Trophoblast cell (in vitro differentiated cells and primary cell): Measurements from ENCODE around the gene UBR1.

Experiments
- DNase-seq, 2 donors: peaks; one replicate each; pipeline ENCODE4 v3.0.0-alpha.2; 2016
- H2AFZ ChIP-seq: 2 replicates; pipeline ENCODE4 v1.6.1; 2013; ENCODE audit warnings: low read length, moderate library complexity, mild to moderate bottlenecking; ENCODE audit not compliant: insufficient read depth, poor library complexity
- H2AK5ac ChIP-seq: 2 replicates; pipeline ENCODE4 v1.6.1; 2013; ENCODE audit warnings: mild to moderate bottlenecking, low read length
- H2BK120ac ChIP-seq: 2 replicates; pipeline ENCODE4 v1.6.1; 2013; ENCODE audit warnings: low read length, mild to moderate bottlenecking, moderate library complexity; ENCODE audit not compliant: insufficient read depth, poor library complexity
- H2BK12ac ChIP-seq: 2 replicates; pipeline ENCODE4 v1.6.1; 2013; ENCODE audit warnings: mild to moderate bottlenecking, low read length, moderate library complexity
- H2BK5ac ChIP-seq: 2 replicates; pipeline ENCODE4 v1.6.1; 2013; ENCODE audit warnings: low read length, low read depth, moderate library complexity, mild to moderate bottlenecking; ENCODE audit not compliant: poor library complexity
- H3K14ac ChIP-seq: 2 replicates; pipeline ENCODE4 v1.6.1; 2013; ENCODE audit warnings: mild to moderate bottlenecking, low read length
- H3K18ac ChIP-seq: 2 replicates; pipeline ENCODE4 v1.6.1; 2013; ENCODE audit warnings: mild to moderate bottlenecking, low read length
- H3K23ac ChIP-seq: 2 replicates; pipeline ENCODE4 v1.6.1; 2013; ENCODE audit warnings: low read length
- H3K27ac ChIP-seq: 2 replicates; pipeline ENCODE4 v1.5.1; 2013; ENCODE audit warnings: low read depth, mild to moderate bottlenecking, inconsistent platforms, low read length, moderate library complexity
- H3K27me3 ChIP-seq: 2 replicates; pipeline ENCODE4 v1.6.1; 2013; ENCODE audit warnings: inconsistent platforms, mild to moderate bottlenecking, low read length, moderate library complexity; ENCODE audit not compliant: insufficient read depth
- H3K36me3 ChIP-seq, 2 experiments: 1 replicate in 1 of 2; 2 replicates in 1 of 2; pipeline ENCODE4 v1.6.1; 2013; ENCODE audit warnings: low read length in 2 of 2, mild to moderate bottlenecking in 2 of 2, moderate library complexity in 1 of 2; ENCODE audit not compliant: insufficient read depth in 2 of 2, control insufficient read depth in 1 of 2
- H3K4ac ChIP-seq: 2 replicates; pipeline ENCODE4 v1.6.1; 2013; ENCODE audit warnings: low read depth, mild to moderate bottlenecking, low read length, moderate library complexity
- H3K4me1 ChIP-seq, 2 experiments: 1 replicate in 1 of 2; 2 replicates in 1 of 2; pipeline ENCODE4 v1.6.1; 2013; ENCODE audit warnings: low read length in 2 of 2, mild to moderate bottlenecking in 2 of 2, moderate library complexity in 1 of 2; ENCODE audit not compliant: insufficient read depth in 2 of 2, control insufficient read depth in 1 of 2
- H3K4me2 ChIP-seq: 2 replicates; pipeline ENCODE4 v1.6.1; 2013; ENCODE audit warnings: inconsistent platforms, mild to moderate bottlenecking, low read length, moderate library complexity
- H3K4me3 ChIP-seq: 2 replicates; pipeline ENCODE4 v1.5.1; 2013; ENCODE audit warnings: mild to moderate bottlenecking, low read depth, low read length, inconsistent platforms
- H3K79me1 ChIP-seq: one replicate; pipeline ENCODE4 v1.6.1; 2013; ENCODE audit warnings: low read length
- H3K79me2 ChIP-seq: 2 replicates; pipeline ENCODE4 v1.6.1; 2013; ENCODE audit warnings: low read length, mild to moderate bottlenecking; ENCODE audit not compliant: control insufficient read depth, insufficient read depth, poor library complexity
- H3K9ac ChIP-seq: 2 replicates; pipeline ENCODE4 v1.6.1; 2013; ENCODE audit warnings: mild to moderate bottlenecking, low read length
- H3K9me3 ChIP-seq: 2 replicates; pipeline ENCODE4 v1.6.1; 2013; ENCODE audit warnings: low read depth, mild to moderate bottlenecking, control low read depth, inconsistent platforms, low read length; ENCODE audit not compliant: insufficient read depth
- H4K12ac ChIP-seq: 2 replicates; pipeline ENCODE4 v1.6.1; 2013; ENCODE audit warnings: low read depth, mild to moderate bottlenecking, low read length, moderate library complexity
- H4K8ac ChIP-seq: 2 replicates; pipeline ENCODE4 v1.6.1; 2013; ENCODE audit warnings: low read depth, mild to moderate bottlenecking, low read length, moderate library complexity
- H4K91ac ChIP-seq: one replicate; pipeline ENCODE4 v1.6.1; 2013; ENCODE audit warnings: low read depth, mild to moderate bottlenecking, low read length, moderate library complexity
- WGBS: extraction: QIAGEN DNeasy Blood & Tissue Kit; methylation state at CpG from one replicate; pipeline ENCODE4 v1.1.7; 2013; ENCODE audit warnings: missing lambda C conversion rate; ENCODE audit not compliant: insufficient read length, insufficient coverage; ENCODE audit errors: extremely low coverage; 5-methylcytosine and 5-hydroxymethylcytosine counted together

UBR1 gene

DNA sequence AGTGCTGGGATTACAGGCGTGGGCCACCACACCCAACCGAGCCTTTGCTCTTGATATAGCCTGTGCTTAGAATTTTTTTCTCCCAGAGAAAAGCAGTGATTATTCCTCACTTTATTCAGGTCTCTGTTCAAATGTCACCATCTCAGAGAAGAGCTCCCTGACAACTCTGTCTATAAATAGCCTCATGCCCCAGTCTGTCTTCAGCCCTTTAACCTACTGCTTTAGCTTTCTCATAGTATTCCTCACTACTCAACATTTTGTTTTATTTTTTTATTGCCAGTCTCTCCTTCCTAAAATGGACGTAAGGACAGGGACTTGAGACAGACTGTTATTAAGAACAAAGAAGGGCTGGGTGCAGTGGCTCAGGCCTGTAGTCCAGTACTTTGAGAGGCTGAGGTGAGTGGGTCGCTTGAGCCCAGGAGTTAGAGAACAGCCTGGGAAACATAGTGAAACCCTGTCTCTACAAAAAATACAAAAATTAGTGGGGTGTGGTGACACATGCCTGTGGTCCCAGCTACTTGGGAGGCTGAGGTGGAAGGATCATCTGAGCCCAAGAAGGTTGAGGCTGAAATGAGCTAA lies 106.5 kb downstream of the UBR1 start:
- no peaks in the 10 kb centered on the region for H3K79me1 ChIP-seq
- no peaks in the 10 kb centered on the region for H3K4me1 ChIP-seq
- no peak overlapping the region for H2BK5ac ChIP-seq
- no peak overlapping the region for H3K14ac ChIP-seq
- WGBS, result no CpG with 5 or more reads among the region's 4 CpGs
- no peak overlapping the region for H3K9ac ChIP-seq
- no peak overlapping the region for H2BK12ac ChIP-seq
- H3K23ac ChIP-seq, result no peak overlapping the region
- no peak for DNase-seq
- no peak overlapping the region for H4K91ac ChIP-seq
- H2AFZ ChIP-seq, result no peak overlapping the region
- H3K79me2 ChIP-seq, result no peaks in the 10 kb centered on the region
- no peak overlapping the region for H4K12ac ChIP-seq
- H3K27ac ChIP-seq, result no peak overlapping the region
- no peak overlapping the region for H3K4me2 ChIP-seq
- no peaks in the 10 kb centered on the region for H3K27me3 ChIP-seq
- no peak overlapping the region for H4K8ac ChIP-seq
- no peak overlapping the region for H3K18ac ChIP-seq
- peaks cover 2% of the 10 kb centered on the region for H3K9me3 ChIP-seq
- no peak overlapping the region for H3K4me3 ChIP-seq
- no peak overlapping the region for H2AK5ac ChIP-seq
- H3K4ac ChIP-seq, result no peak overlapping the region
- H2BK120ac ChIP-seq, result no peak overlapping the region
- peaks cover 12 to 19% of the 10 kb centered on the region in 2 experiments for H3K36me3 ChIP-seq

DNA sequence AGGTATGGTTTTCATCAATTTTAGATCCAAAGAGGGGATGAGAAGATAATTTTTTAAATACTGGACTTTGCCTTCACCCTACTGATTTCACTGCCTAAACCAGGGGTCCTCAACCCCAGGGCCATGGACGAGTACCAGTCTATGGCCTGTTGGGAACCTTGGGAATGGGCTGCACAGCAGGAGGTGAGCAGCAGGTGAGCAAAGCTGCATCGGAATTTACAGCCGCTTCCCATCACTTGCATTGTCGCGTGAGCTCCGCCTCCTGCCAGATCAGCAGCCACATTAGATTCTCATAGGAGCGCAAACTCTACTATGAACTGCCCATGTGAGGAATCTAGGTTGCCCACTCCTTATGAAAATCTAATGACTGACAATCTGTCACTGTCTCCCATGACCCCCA lies 109.0 kb downstream of the UBR1 start:
- no peak overlapping the region for H2AFZ ChIP-seq
- no peak overlapping the region for H3K27ac ChIP-seq
- H3K4me1 ChIP-seq, result no peaks in the 10 kb centered on the region
- no peak overlapping the region for H3K23ac ChIP-seq
- H3K27me3 ChIP-seq, result no peaks in the 10 kb centered on the region
- no CpG with 5 or more reads among the region's 7 CpGs for whole genome bisulfite sequencing
- no peak overlapping the region for H3K4me2 ChIP-seq
- H3K36me3 ChIP-seq, result peaks cover 10 to 13% of the 10 kb centered on the region in 2 experiments
- H2AK5ac ChIP-seq, result no peak overlapping the region
- no peak overlapping the region for H4K8ac ChIP-seq
- H3K18ac ChIP-seq, result no peak overlapping the region
- no peaks in the 10 kb centered on the region for H3K79me2 ChIP-seq
- no peak overlapping the region for H4K12ac ChIP-seq
- H2BK5ac ChIP-seq, result no peak overlapping the region
- no peak for DNase-seq
- H3K4ac ChIP-seq, result no peak overlapping the region
- no peak overlapping the region for H3K4me3 ChIP-seq
- H2BK12ac ChIP-seq, result no peak overlapping the region
- H3K79me1 ChIP-seq, result no peaks in the 10 kb centered on the region
- no peak overlapping the region for H4K91ac ChIP-seq
- no peak overlapping the region for H2BK120ac ChIP-seq
- no peak overlapping the region for H3K14ac ChIP-seq
- H3K9me3 ChIP-seq, result peaks cover 2% of the 10 kb centered on the region
- no peak overlapping the region for H3K9ac ChIP-seq

DNA sequence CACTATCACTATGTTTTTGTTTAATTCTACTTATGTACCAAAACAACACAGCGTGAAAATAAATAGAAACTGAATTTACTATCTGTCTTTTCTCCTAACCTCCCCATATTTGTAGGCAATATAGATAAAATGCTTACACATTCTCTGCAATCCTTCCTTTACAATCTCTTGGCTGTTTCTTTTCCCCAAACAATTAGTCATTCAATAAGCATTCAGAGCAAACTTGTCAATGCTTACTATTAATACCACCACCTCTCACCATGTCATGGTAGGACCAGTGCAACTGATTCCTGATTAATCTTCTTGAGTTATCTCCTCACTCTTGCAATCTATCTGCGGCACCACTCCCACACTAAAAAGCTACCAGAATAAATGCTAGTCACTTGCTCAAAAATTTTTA lies 111.3 kb downstream of the UBR1 start:
- H3K4me2 ChIP-seq, result no peak overlapping the region
- H2BK12ac ChIP-seq, result no peak overlapping the region
- H2BK5ac ChIP-seq, result no peak overlapping the region
- H3K4me3 ChIP-seq, result no peak overlapping the region
- H3K36me3 ChIP-seq, result peaks cover 8 to 12% of the 10 kb centered on the region in 2 experiments
- peak in 1 of 2 donors; percentile 59 for DNase-seq
- H4K12ac ChIP-seq, result no peak overlapping the region
- H3K4me1 ChIP-seq, result no peaks in the 10 kb centered on the region
- no peak overlapping the region for H4K8ac ChIP-seq
- H2BK120ac ChIP-seq, result no peak overlapping the region
- no peak overlapping the region for H3K18ac ChIP-seq
- H3K27ac ChIP-seq, result no peak overlapping the region
- no peaks in the 10 kb centered on the region for H3K27me3 ChIP-seq
- no peak overlapping the region for H2AK5ac ChIP-seq
- no peak overlapping the region for H4K91ac ChIP-seq
- no CpG with 5 or more reads among the region's 2 CpGs for WGBS
- peaks cover 2% of the 10 kb centered on the region for H3K9me3 ChIP-seq
- no peak overlapping the region for H2AFZ ChIP-seq
- no peak overlapping the region for H3K9ac ChIP-seq
- H3K4ac ChIP-seq, result no peak overlapping the region
- H3K14ac ChIP-seq, result no peak overlapping the region
- no peaks in the 10 kb centered on the region for H3K79me1 ChIP-seq
- H3K79me2 ChIP-seq, result no peaks in the 10 kb centered on the region
- H3K23ac ChIP-seq, result no peak overlapping the region

DNA sequence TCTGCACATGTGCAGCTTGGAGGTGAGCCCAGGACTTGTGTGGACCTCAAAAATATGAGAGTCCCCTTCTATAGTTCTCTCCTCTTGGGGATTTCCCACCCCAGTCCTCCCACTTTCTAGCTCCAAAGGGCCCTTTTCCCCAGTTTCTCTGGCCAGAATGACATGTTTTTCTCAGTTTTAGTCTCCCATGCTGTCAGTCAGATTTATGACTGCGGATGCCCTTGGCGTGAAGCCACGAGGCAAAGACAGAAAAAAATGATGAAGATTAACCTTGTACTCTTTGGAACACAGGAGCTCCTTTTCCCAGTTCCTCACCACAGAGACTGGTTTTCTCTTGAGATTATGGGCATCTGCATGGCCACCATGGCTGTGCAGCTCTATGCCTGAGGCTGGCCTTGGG lies 113.2 kb downstream of the UBR1 start:
- no peak overlapping the region for H3K9ac ChIP-seq
- peaks cover 2% of the 10 kb centered on the region for H3K9me3 ChIP-seq
- no peak overlapping the region for H3K23ac ChIP-seq
- no peaks in the 10 kb centered on the region for H3K4me1 ChIP-seq
- H4K91ac ChIP-seq, result no peak overlapping the region
- H3K79me2 ChIP-seq, result no peaks in the 10 kb centered on the region
- H3K4me3 ChIP-seq, result no peak overlapping the region
- H2BK12ac ChIP-seq, result no peak overlapping the region
- no peak overlapping the region for H4K12ac ChIP-seq
- H2AFZ ChIP-seq, result no peak overlapping the region
- no peak overlapping the region for H3K4me2 ChIP-seq
- H2BK120ac ChIP-seq, result no peak overlapping the region
- no peak overlapping the region for H2BK5ac ChIP-seq
- no peak overlapping the region for H4K8ac ChIP-seq
- H3K14ac ChIP-seq, result no peak overlapping the region
- no peak overlapping the region for H3K18ac ChIP-seq
- H2AK5ac ChIP-seq, result no peak overlapping the region
- H3K79me1 ChIP-seq, result no peaks in the 10 kb centered on the region
- no peak for DNase-seq
- H3K27ac ChIP-seq, result no peak overlapping the region
- no CpG with 5 or more reads among the region's 3 CpGs for WGBS
- H3K36me3 ChIP-seq, result peaks cover 12 to 13% of the 10 kb centered on the region in 2 experiments
- H3K27me3 ChIP-seq, result no peaks in the 10 kb centered on the region
- no peak overlapping the region for H3K4ac ChIP-seq
